ENCODE measurements around the gene ARCN1. TPM values are rescaled to one million over a fixed set of nuclear protein-coding genes. Genes with fewer than 3 reads are reported as not detected.
A peak's percentile ranks its signal among the peaks of the same experiment; 100 is the strongest.

Gene ARCN1
- total and polyA plus RNA-seq, 9 of the 15 experiments (the other 6 are each of a cell fraction or from before 2014, with no cell fraction given), result 30.0 to 224 (median 76.4) TPM

- TF ChIP-seq ZZZ3 (IDR thresholded peaks at IDR 0.05) (no peak), ZNF445 (CRISPR knock-in tag; IDR thresholded peaks at IDR 0.05; ENCODE audit: low read depth) (no peak), PKNOX1 (IDR thresholded peaks at IDR 0.05) (no peak), XRCC5 (IDR thresholded peaks at IDR 0.05; ENCODE audit: low read depth, low read length) (no peak), KDM5B (IDR thresholded peaks at IDR 0.05; ENCODE audit: insufficient replicate concordance, low read depth, low read length) (peak; percentile 85), LEF1 (IDR thresholded peaks at IDR 0.05) (no peak), ZFP30 (CRISPR knock-in tag; IDR thresholded peaks at IDR 0.05; ENCODE audit: borderline replicate concordance) (no peak), SMAD4 (CRISPR knock-in tag; conservative IDR thresholded peaks at IDR 0.05) (no peak), TOE1 (IDR thresholded peaks at IDR 0.05; ENCODE audit: borderline replicate concordance) (no peak), TOE1 (CRISPR knock-in tag; IDR thresholded peaks at IDR 0.05; ENCODE audit: borderline replicate concordance, low read depth) (0 out of 2 replicates have a peak, but pooled peaks have one; percentile 32)
- TF ChIP-seq, protein P1, sequence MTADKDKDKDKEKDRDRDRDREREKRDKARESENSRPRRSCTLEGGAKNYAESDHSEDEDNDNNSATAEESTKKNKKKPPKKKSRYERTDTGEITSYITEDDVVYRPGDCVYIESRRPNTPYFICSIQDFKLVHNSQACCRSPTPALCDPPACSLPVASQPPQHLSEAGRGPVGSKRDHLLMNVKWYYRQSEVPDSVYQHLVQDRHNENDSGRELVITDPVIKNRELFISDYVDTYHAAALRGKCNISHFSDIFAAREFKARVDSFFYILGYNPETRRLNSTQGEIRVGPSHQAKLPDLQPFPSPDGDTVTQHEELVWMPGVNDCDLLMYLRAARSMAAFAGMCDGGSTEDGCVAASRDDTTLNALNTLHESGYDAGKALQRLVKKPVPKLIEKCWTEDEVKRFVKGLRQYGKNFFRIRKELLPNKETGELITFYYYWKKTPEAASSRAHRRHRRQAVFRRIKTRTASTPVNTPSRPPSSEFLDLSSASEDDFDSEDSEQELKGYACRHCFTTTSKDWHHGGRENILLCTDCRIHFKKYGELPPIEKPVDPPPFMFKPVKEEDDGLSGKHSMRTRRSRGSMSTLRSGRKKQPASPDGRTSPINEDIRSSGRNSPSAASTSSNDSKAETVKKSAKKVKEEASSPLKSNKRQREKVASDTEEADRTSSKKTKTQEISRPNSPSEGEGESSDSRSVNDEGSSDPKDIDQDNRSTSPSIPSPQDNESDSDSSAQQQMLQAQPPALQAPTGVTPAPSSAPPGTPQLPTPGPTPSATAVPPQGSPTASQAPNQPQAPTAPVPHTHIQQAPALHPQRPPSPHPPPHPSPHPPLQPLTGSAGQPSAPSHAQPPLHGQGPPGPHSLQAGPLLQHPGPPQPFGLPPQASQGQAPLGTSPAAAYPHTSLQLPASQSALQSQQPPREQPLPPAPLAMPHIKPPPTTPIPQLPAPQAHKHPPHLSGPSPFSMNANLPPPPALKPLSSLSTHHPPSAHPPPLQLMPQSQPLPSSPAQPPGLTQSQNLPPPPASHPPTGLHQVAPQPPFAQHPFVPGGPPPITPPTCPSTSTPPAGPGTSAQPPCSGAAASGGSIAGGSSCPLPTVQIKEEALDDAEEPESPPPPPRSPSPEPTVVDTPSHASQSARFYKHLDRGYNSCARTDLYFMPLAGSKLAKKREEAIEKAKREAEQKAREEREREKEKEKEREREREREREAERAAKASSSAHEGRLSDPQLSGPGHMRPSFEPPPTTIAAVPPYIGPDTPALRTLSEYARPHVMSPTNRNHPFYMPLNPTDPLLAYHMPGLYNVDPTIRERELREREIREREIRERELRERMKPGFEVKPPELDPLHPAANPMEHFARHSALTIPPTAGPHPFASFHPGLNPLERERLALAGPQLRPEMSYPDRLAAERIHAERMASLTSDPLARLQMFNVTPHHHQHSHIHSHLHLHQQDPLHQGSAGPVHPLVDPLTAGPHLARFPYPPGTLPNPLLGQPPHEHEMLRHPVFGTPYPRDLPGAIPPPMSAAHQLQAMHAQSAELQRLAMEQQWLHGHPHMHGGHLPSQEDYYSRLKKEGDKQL (CRISPR knock-in tag; IDR thresholded peaks at IDR 0.05; ENCODE audit: borderline replicate concordance), result no peak
- TF ChIP-seq, protein P2, sequence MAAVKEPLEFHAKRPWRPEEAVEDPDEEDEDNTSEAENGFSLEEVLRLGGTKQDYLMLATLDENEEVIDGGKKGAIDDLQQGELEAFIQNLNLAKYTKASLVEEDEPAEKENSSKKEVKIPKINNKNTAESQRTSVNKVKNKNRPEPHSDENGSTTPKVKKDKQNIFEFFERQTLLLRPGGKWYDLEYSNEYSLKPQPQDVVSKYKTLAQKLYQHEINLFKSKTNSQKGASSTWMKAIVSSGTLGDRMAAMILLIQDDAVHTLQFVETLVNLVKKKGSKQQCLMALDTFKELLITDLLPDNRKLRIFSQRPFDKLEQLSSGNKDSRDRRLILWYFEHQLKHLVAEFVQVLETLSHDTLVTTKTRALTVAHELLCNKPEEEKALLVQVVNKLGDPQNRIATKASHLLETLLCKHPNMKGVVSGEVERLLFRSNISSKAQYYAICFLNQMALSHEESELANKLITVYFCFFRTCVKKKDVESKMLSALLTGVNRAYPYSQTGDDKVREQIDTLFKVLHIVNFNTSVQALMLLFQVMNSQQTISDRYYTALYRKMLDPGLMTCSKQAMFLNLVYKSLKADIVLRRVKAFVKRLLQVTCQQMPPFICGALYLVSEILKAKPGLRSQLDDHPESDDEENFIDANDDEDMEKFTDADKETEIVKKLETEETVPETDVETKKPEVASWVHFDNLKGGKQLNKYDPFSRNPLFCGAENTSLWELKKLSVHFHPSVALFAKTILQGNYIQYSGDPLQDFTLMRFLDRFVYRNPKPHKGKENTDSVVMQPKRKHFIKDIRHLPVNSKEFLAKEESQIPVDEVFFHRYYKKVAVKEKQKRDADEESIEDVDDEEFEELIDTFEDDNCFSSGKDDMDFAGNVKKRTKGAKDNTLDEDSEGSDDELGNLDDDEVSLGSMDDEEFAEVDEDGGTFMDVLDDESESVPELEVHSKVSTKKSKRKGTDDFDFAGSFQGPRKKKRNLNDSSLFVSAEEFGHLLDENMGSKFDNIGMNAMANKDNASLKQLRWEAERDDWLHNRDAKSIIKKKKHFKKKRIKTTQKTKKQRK (IDR thresholded peaks at IDR 0.05; ENCODE audit: borderline replicate concordance, low read depth, low read length), result no peak
- TF ChIP-seq, protein P3, sequence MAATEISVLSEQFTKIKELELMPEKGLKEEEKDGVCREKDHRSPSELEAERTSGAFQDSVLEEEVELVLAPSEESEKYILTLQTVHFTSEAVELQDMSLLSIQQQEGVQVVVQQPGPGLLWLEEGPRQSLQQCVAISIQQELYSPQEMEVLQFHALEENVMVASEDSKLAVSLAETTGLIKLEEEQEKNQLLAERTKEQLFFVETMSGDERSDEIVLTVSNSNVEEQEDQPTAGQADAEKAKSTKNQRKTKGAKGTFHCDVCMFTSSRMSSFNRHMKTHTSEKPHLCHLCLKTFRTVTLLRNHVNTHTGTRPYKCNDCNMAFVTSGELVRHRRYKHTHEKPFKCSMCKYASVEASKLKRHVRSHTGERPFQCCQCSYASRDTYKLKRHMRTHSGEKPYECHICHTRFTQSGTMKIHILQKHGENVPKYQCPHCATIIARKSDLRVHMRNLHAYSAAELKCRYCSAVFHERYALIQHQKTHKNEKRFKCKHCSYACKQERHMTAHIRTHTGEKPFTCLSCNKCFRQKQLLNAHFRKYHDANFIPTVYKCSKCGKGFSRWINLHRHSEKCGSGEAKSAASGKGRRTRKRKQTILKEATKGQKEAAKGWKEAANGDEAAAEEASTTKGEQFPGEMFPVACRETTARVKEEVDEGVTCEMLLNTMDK (IDR thresholded peaks at IDR 0.05; ENCODE audit: borderline replicate concordance, insufficient read depth, low read depth, low read length, poor library complexity, severe bottlenecking), result no peak
Measured at GRCh38 chr11:118572061-118572980, at the start of gene ARCN1 (continued).

All from K562 (cell line).